Calu3 (cell line): Measurements from ENCODE around the gene HAUS6. TPM values are rescaled to one million over a fixed set of nuclear protein-coding genes. Genes with fewer than 3 reads are reported as not detected.
"Not testable (repeated sequence)": the region's sequence is repeated elsewhere in the genome, so short reads cannot be mapped to it uniquely, and the experiment has no call there.

Experiments used
- Bru-seq: library from RNA; stranded (reverse); fragments of 400-500 nt; gene quantifications from one replicate; lab custom pipeline; 2021; lab: Mats Ljungman, UMichigan
- BruChase-seq, 2 experiments: library from RNA; stranded (reverse); fragments of 400-500 nt; gene quantifications; one replicate each; lab custom pipeline; 2021; lab: Mats Ljungman, UMichigan
- BruUV-seq: library from RNA; stranded (reverse); fragments of 400-500 nt; replicated peaks from 2 replicates; lab custom pipeline; 2021; lab: Mats Ljungman, UMichigan
- CTCF ChIA-PET: fragments of 300-600 bp; sonication (Branson Sonifier 250); formaldehyde crosslinking; loops from one replicate; lab custom pipeline; 2022; ENCODE audit warnings: antibody characterized with exemption; lab: Charles Lee
- DNase-seq: peaks from one replicate; pipeline ENCODE4 v3.0.0; 2022
- H3K27ac Mint-ChIP-seq: one replicate; pipeline ENCODE4 v1.8.0; 2022; ENCODE audit warnings: mixed read lengths; ENCODE audit not compliant: unreplicated experiment
- H3K27me3 Mint-ChIP-seq: one replicate; pipeline ENCODE4 v1.8.0; 2022; ENCODE audit warnings: mixed read lengths; ENCODE audit not compliant: unreplicated experiment
- H3K36me3 Mint-ChIP-seq: one replicate; pipeline ENCODE4 v1.8.0; 2022; ENCODE audit warnings: mild to moderate bottlenecking, moderate library complexity, mixed read lengths; ENCODE audit not compliant: insufficient read depth, unreplicated experiment
- H3K4me1 Mint-ChIP-seq: one replicate; pipeline ENCODE4 v1.8.0; 2022; ENCODE audit warnings: mild to moderate bottlenecking, low read depth, mixed read lengths; ENCODE audit not compliant: unreplicated experiment
- H3K4me3 Mint-ChIP-seq: one replicate; pipeline ENCODE4 v1.8.0; 2022; ENCODE audit warnings: mild to moderate bottlenecking, low read depth, moderate library complexity, mixed read lengths; ENCODE audit not compliant: unreplicated experiment
- H3K9me3 Mint-ChIP-seq: one replicate; pipeline ENCODE4 v1.8.0; 2022; ENCODE audit warnings: low read depth, mixed read lengths; ENCODE audit not compliant: unreplicated experiment
- intact Hi-C: fragments of 100-400 bp; cut with micrococcal nuclease; formaldehyde crosslinking; loops from one replicate; pipeline ENCODE4 v1.10.0; 2022; ENCODE audit not compliant: unreplicated experiment
- long read RNA-seq: library from polyadenylated mRNA; stranded (forward); transcript quantifications from one replicate; pipeline ENCODE4 v2.0.0, GENCODE V29; 2022
- total RNA-seq: library from RNA; stranded (reverse); gene quantifications from 2 replicates; pipeline ENCODE4 v1.2.3, GENCODE V29; 2022
- TF ChIP-seq, protein P1 (sequence below): fragments of 200-600 bp; IDR thresholded peaks from one replicate; pipeline ENCODE4 v1.8.0; 2022; ENCODE audit warnings: antibody characterized with exemption; ENCODE audit not compliant: unreplicated experiment

HAUS6 gene, protein sequence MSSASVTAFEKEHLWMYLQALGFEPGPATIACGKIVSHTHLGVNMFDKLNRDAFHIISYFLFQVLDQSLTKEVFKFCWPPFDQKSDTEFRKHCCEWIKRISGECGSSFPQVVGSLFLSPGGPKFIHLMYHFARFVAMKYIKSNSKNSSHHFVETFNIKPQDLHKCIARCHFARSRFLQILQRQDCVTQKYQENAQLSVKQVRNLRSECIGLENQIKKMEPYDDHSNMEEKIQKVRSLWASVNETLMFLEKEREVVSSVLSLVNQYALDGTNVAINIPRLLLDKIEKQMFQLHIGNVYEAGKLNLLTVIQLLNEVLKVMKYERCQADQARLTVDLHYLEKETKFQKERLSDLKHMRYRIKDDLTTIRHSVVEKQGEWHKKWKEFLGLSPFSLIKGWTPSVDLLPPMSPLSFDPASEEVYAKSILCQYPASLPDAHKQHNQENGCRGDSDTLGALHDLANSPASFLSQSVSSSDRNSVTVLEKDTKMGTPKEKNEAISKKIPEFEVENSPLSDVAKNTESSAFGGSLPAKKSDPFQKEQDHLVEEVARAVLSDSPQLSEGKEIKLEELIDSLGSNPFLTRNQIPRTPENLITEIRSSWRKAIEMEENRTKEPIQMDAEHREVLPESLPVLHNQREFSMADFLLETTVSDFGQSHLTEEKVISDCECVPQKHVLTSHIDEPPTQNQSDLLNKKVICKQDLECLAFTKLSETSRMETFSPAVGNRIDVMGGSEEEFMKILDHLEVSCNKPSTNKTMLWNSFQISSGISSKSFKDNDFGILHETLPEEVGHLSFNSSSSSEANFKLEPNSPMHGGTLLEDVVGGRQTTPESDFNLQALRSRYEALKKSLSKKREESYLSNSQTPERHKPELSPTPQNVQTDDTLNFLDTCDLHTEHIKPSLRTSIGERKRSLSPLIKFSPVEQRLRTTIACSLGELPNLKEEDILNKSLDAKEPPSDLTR
- total RNA-seq (15.4 and 15.7 TPM in 2 replicates), Bru-seq, nascent RNA (percentile 77 among the genes with signal in this experiment), BruChase-seq, experiment 1, labeled RNA remaining after a 6-hour chase (percentile 78 among the genes with signal in this experiment), BruChase-seq, experiment 2, labeled RNA remaining after a 2-hour chase (percentile 82 among the genes with signal in this experiment)
- long read RNA-seq, full-length matches to known transcripts, result 4 of 10 reads
- long read RNA-seq, partial matches to known transcripts, result 3 of 10 reads
- long read RNA-seq, other reads (novel, unspliced or antisense), result 3 of 10 reads

DNA sequence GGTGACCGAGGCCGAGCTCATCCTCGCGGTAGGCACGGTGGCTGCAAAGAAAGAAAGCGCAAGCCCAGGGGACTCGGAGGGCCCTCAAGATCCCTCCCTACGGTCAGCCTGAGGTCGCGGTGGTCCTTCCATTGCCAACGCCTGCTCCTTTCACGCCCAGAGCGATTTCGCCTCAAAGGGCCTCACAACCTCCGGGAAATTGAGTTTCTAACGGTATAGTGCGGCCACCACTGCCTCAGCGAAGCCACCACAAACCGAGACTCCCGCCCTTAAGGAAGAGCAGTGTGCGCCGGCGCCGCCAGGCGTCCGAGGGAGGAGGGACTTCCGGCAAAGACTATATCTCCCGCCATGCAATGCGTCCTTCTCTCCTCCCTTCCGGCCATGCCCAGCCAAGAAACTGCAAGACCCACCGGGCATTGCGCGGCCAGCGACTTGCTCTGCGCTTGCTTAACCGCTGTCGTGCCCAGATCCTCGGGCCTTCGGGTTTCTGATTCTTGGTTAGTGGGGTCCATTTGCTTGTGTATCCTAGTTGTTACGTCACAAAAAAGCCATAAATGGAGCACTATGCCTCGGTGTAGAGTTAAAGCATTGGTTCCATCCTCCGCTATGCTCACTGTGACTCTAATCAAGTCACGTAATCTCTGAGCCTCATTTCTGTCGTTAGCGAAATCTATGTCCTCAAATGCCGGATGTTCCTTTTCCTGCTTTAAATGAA lies at the start of gene HAUS6:
Gene HAUS6 (minus strand): TSS at position 274 of the 715 bp plus-strand sequence. CDS start 253 bp downstream, at position 21.
- peaks cover 20% of the 10 kb centered on the region for H3K36me3 Mint-ChIP-seq
- H3K4me1 Mint-ChIP-seq, result peaks cover 9% of the 10 kb centered on the region
- intact Hi-C loops, result loop anchor here (2.0 to 5.0 kb wide), 2 partner anchors 58 to 70 kb away; no protein-coding TSS in a partner anchor
- H3K27me3 Mint-ChIP-seq, result no peaks in the 10 kb centered on the region
- DNase-seq, result peak; percentile 88
- H3K27ac Mint-ChIP-seq, result peak within 1 kb of the TSS; percentile 70
- TF ChIP-seq, protein P1, sequence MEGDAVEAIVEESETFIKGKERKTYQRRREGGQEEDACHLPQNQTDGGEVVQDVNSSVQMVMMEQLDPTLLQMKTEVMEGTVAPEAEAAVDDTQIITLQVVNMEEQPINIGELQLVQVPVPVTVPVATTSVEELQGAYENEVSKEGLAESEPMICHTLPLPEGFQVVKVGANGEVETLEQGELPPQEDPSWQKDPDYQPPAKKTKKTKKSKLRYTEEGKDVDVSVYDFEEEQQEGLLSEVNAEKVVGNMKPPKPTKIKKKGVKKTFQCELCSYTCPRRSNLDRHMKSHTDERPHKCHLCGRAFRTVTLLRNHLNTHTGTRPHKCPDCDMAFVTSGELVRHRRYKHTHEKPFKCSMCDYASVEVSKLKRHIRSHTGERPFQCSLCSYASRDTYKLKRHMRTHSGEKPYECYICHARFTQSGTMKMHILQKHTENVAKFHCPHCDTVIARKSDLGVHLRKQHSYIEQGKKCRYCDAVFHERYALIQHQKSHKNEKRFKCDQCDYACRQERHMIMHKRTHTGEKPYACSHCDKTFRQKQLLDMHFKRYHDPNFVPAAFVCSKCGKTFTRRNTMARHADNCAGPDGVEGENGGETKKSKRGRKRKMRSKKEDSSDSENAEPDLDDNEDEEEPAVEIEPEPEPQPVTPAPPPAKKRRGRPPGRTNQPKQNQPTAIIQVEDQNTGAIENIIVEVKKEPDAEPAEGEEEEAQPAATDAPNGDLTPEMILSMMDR, result peak; percentile 27
- H3K9me3 Mint-ChIP-seq, result no peaks in the 10 kb centered on the region
- TSS peak; percentile 63 for BruUV-seq
- peak within 1 kb of the TSS; percentile 88 for H3K4me3 Mint-ChIP-seq
- CTCF ChIA-PET, result no interaction called here

DNA sequence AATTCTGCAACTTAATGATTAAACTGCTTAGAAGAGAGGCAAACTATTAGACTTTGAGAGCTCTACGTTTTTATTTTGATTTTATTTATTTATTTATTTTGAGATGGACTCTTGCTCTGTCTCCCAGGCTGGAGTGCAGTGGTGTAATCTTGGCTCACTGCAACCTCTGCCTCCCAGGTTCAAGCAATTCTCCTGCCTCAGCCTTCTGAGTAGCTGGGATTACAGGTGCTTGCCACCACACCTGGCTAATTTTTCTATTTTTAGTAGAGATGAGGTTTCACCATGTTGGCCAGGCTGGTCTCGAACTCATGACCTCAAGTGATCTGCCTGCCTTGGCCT lies 49.4 kb upstream of the HAUS6 start:
- H3K27me3 Mint-ChIP-seq, H3K27ac Mint-ChIP-seq: not testable (repeated sequence)
- CTCF ChIA-PET, result interaction anchor here (0.6 to 0.9 kb wide), 2 partner anchors 10 to 18 kb away, joined by 3 read pairs; no protein-coding TSS in a partner anchor

DNA sequence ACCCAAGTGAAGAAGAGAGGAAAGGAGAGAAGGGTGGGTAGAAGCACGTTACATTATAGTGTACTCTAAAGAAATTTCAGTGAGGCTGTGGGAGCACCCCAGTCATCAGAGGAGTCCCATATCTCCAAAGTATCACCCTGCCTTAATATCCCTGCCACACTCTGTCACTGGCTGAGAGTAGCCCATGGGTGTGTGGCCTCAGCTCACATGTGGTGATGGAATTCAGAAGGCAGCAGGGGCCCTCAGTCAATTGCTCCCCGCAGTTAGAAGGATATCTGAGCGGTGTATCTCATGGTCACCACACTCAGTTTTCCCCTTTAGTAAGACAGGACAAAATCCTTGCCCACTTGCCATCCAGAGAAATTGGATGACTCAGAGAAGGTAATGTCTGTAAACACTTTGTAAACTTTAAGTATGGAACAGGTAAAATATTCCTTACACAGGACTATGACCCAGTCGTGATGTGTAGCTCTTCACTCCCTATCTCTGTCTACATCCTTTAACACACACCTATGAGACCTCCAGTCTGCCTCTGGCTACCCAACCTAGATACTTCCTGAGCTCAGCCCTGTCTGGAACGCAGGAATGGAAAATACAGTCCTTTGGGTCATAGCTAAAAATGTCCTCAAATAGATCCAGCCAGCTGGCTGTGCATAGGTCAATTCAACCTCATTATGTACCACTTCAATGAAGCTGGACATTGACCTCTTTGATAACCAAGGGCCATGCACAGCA lies 48.9 kb upstream of the HAUS6 start:
- Mint-ChIP-seq H3K27me3 (no peaks in the 10 kb centered on the region), H3K27ac (no peak overlapping the region), H3K36me3 (no peaks in the 10 kb centered on the region), H3K4me3 (no peak overlapping the region), H3K4me1 (peaks cover 20% of the 10 kb centered on the region), H3K9me3 (no peaks in the 10 kb centered on the region)
- no peak for DNase-seq
- TF ChIP-seq, protein P1, result no peak
- no TSS peak for BruUV-seq
- intact Hi-C loops, result no loop called here
- CTCF ChIA-PET, result interaction anchor here (0.6 to 1.0 kb wide), 3 partner anchors 10 to 17 kb away, joined by 3 read pairs; no protein-coding TSS in a partner anchor

More for the DNA sequence above, 49.4 kb upstream of the HAUS6 start:
- H3K4me3 Mint-ChIP-seq, H3K36me3 Mint-ChIP-seq, BruUV-seq, intact Hi-C loops, DNase-seq, H3K9me3 Mint-ChIP-seq: not testable (repeated sequence)
- peaks cover 20% of the 10 kb centered on the region for H3K4me1 Mint-ChIP-seq

DNA sequence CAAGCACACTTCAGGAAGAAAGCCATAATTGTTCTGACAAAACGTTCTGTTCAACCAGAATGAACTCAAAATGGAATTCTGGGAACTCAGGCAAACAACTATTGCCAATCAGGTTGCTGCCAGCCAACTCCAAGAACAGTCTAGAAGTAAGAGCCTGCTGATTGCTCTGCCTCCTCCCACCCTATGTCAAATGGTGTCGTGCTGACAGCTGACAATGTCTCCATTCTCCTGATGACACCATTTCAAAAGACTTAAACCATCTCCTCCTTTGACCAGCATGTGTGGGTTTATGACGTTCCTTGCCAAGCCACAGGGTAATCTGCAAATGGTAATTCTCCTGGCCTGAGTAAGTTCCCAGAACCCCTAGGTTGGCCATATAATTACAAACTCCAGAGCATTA lies 46.5 kb upstream of the HAUS6 start:
- DNase-seq, result no peak
- H3K27ac Mint-ChIP-seq, result no peak overlapping the region
- no peaks in the 10 kb centered on the region for H3K27me3 Mint-ChIP-seq
- H3K9me3 Mint-ChIP-seq, result no peaks in the 10 kb centered on the region
- H3K36me3 Mint-ChIP-seq, result no peaks in the 10 kb centered on the region
- TF ChIP-seq, protein P1, result no peak
- H3K4me3 Mint-ChIP-seq, result no peak overlapping the region
- CTCF ChIA-PET, result no interaction called here
- H3K4me1 Mint-ChIP-seq, result peaks cover 8% of the 10 kb centered on the region
- no TSS peak for BruUV-seq
- intact Hi-C loops, result no loop called here
